ENCODE measurements around the gene PLOD1. TPM values are rescaled to one million over a fixed set of nuclear protein-coding genes. Genes with fewer than 3 reads are reported as not detected.
"Not testable (repeated sequence)": the region's sequence is repeated elsewhere in the genome, so short reads cannot be mapped to it uniquely, and the experiment has no call there.

PLOD1 gene
- total RNA-seq, 1 donor from 2014 or later: 104 TPM

DNA sequence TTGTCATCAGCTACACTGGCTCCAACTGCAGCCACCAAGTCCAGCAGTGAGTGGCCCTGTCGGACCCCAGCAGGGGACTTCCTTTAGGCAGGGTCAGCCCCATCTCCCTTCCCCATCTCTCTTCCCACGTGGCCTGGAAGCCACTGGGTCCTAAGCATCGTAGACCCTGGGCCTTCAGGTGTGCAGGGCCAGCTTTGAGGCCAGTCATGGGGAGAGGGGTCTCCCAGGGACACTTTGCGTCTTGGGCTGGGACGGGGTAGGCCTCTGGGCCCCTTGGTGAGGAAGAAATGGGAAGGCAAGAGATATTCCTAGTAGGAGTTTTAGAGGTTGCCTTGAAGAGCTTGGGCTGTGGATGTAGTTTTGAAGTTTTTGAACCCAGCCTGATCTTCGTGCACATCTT is 72.7 kb downstream of the PLOD1 start:
- H3K36me3 ChIP-seq (ENCODE audit: control insufficient read depth, insufficient read depth, low read length): peaks cover 9% of the 10 kb centered on the region
- TF ChIP-seq, protein P1, sequence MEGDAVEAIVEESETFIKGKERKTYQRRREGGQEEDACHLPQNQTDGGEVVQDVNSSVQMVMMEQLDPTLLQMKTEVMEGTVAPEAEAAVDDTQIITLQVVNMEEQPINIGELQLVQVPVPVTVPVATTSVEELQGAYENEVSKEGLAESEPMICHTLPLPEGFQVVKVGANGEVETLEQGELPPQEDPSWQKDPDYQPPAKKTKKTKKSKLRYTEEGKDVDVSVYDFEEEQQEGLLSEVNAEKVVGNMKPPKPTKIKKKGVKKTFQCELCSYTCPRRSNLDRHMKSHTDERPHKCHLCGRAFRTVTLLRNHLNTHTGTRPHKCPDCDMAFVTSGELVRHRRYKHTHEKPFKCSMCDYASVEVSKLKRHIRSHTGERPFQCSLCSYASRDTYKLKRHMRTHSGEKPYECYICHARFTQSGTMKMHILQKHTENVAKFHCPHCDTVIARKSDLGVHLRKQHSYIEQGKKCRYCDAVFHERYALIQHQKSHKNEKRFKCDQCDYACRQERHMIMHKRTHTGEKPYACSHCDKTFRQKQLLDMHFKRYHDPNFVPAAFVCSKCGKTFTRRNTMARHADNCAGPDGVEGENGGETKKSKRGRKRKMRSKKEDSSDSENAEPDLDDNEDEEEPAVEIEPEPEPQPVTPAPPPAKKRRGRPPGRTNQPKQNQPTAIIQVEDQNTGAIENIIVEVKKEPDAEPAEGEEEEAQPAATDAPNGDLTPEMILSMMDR (IDR thresholded peaks at IDR 0.05; ENCODE audit: insufficient read depth, low read length, poor library complexity, severe bottlenecking): no peak
- no peak for DNase-seq (ENCODE audit: low read depth)
- H3K27me3 ChIP-seq (ENCODE audit: control insufficient read depth, insufficient read depth, low read length): no peaks in the 10 kb centered on the region
- no peak overlapping the region for H3K4me3 ChIP-seq (ENCODE audit: low read depth, low read length)

DNA sequence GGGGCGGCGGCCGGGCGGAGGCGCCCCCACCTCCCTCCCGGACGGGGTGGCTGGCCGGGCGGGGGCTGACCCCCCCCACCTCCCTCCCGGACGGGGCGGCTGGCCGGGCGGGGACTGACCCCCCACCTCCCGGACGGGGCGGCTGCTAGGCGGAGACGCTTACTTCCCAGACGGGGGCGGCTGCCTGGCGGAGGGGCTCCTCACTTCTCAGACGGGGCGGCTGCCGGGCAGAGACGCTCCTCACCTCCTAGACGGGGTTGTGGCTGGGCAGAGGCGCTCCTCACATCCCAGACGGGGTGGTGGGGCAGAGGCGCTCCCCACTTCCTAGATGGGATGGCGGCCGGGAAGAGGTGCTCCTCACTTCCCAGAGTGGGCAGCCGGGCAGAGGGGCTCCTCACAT is 73.8 kb downstream of the PLOD1 start:
- not testable (repeated sequence) for DNase-seq (ENCODE audit: low read depth); H3K4me3 ChIP-seq (ENCODE audit: low read depth, low read length); H3K27me3 ChIP-seq (ENCODE audit: control insufficient read depth, insufficient read depth, low read length); H3K36me3 ChIP-seq (ENCODE audit: control insufficient read depth, insufficient read depth, low read length)

DNA sequence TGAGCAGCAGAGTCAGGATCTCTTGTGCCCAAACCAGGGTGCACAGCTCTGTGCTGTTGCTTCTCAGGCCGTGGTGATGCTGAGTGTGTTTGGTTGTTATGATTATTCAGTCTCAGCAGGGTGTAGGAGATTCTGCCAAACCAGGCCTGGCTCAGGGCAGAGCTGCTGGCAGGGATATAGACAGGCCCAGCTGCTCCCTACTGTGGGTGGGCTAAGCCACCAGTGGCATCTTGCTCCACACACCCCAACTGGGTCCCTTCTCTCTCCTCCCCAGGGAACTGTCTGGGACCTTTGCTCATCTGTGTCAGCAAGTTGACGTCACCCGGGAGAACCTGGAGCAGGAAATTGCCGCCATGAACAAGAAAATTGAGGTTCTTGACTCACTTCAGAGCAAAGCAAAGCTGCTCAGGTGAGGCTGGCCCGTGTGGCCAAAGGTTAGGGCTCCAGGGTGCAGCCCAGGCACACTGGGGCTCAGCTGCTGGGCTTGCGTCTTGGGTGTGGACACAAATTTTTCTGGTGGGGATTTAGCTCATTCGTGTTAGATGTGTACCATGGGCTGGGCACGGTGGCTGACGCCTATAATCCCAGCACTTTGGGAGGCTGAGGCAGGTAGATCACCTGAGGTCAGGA is 74.9 kb downstream of the PLOD1 start:
- TF ChIP-seq, protein P1 (IDR thresholded peaks at IDR 0.05; ENCODE audit: insufficient read depth, low read length, poor library complexity, severe bottlenecking): no peak
- H3K27me3 ChIP-seq (ENCODE audit: control insufficient read depth, insufficient read depth, low read length): no peaks in the 10 kb centered on the region
- peaks cover 9% of the 10 kb centered on the region for H3K36me3 ChIP-seq (ENCODE audit: control insufficient read depth, insufficient read depth, low read length)
- no peak for DNase-seq (ENCODE audit: low read depth)
- no peak overlapping the region for H3K4me3 ChIP-seq (ENCODE audit: low read depth, low read length)

DNA sequence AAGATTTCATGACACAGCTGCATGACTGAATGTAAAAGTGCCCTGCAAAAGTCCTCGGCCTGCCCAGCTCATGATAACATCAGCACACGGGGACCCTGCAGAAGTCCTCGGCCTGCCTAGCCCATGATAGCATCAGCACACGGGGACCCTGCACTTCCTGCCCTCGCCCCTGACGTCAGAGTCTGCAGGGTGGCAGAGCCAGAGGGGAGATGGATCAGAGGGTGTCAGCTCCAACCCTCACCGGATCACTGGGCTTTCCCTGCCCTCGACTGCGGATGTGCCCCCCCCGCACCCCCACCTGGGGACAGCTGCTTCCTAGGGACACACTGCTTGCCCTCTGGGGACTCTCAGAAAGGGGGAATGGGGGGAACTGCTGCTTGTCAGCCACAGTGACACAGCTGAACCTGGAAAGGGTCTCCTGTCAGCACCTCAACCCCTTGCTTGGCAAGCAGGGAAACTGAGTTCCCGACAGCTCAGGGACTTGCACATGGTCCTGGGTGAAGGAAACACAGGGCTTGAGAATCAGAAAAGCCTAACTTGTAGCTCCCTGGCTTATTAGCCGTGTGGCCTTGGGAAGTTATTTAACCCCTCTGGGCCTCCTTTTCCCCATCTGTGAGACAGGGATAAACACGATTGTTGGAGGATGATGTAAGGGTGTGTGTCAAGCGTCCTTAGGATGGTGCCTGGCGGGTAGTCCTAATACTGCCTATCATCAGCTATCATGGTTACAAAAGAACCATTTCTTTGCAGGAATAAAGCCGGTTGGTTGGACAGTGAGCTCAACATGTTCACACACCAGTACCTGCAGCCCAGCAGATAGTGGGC is 76.4 kb downstream of the PLOD1 start:
- no peaks in the 10 kb centered on the region for H3K27me3 ChIP-seq (ENCODE audit: control insufficient read depth, insufficient read depth, low read length)
- TF ChIP-seq, protein P1 (IDR thresholded peaks at IDR 0.05; ENCODE audit: insufficient read depth, low read length, poor library complexity, severe bottlenecking): no peak
- no peak overlapping the region for H3K4me3 ChIP-seq (ENCODE audit: low read depth, low read length)
- DNase-seq (ENCODE audit: low read depth): no peak
- H3K36me3 ChIP-seq (ENCODE audit: control insufficient read depth, insufficient read depth, low read length): peaks cover 9% of the 10 kb centered on the region

DNA sequence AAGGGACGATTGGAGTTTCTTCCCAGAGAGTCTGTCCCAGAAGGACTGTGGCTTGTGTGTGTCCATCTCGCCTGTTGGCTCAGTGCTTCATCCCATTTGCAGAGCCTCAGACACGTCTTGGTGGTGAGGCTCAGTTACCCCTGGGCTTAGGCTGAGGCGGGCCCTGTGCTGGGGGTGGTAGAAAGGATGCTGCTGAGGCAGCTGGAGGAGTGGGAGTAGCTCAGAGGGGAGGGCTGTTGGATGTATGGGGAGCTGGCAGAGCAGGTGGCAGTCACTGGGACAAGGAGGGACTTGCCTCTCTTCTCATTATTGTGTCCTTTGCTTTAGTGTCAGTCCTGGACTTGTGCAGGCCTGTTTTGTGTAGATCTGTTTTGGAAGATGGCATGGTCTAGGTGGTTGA is 77.5 kb downstream of the PLOD1 start:
- no peaks in the 10 kb centered on the region for H3K27me3 ChIP-seq (ENCODE audit: control insufficient read depth, insufficient read depth, low read length)
- no peak overlapping the region for H3K4me3 ChIP-seq (ENCODE audit: low read depth, low read length)
- DNase-seq (ENCODE audit: low read depth): no peak
- TF ChIP-seq, protein P1 (IDR thresholded peaks at IDR 0.05; ENCODE audit: insufficient read depth, low read length, poor library complexity, severe bottlenecking): no peak
- H3K36me3 ChIP-seq (ENCODE audit: control insufficient read depth, insufficient read depth, low read length): peaks cover 6% of the 10 kb centered on the region

DNA sequence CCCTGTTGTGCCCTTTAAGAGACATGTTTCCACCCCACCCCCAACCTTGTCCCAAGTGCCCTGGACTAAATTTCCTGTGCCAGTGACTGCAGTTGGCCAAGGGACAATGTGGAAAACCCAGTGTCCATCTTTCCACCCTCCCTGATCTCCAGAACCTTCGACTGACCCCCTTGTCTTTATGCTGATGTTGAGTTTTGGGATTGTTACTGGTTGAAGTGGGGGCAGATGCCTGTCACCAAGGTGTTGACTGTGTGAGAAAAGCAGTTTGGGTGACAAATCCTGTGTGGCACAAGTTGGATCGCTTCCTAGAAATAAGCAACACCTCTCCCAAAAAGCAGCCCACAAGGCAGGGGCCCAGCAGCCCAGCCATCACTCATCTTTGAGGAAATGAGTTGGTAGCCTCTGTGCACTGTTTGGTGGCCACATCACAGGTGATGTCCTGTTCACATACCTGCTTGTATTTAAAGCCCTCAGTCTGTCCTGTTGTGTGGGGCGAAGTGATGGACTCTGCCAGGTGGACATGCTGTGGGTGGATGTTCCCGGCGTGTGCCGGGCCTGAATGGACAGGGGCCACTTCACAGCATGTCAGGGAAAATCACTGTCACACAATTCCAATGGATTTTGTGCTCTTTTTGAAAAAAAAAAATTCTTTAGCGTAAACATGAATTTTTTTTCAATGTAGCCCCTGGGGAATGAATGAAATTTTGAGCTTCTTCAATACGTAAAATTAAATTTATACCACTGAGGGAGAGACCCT is 78.2 kb downstream of the PLOD1 start:
- no peak for DNase-seq (ENCODE audit: low read depth)
- H3K27me3 ChIP-seq (ENCODE audit: control insufficient read depth, insufficient read depth, low read length): no peaks in the 10 kb centered on the region
- H3K4me3 ChIP-seq (ENCODE audit: low read depth, low read length): no peak overlapping the region
- peaks cover 6% of the 10 kb centered on the region for H3K36me3 ChIP-seq (ENCODE audit: control insufficient read depth, insufficient read depth, low read length)
- TF ChIP-seq, protein P1 (IDR thresholded peaks at IDR 0.05; ENCODE audit: insufficient read depth, low read length, poor library complexity, severe bottlenecking): no peak
